ENCODE data around the gene MYBPH.

Gene MYBPH

GRCh38 chr1:203167026-203167912 is 8.4 kb downstream of the MYBPH start:
- DNase-seq (ENCODE audit: low read depth in 2 of 2, low spot score in 1 of 2): no peak

DNA sequence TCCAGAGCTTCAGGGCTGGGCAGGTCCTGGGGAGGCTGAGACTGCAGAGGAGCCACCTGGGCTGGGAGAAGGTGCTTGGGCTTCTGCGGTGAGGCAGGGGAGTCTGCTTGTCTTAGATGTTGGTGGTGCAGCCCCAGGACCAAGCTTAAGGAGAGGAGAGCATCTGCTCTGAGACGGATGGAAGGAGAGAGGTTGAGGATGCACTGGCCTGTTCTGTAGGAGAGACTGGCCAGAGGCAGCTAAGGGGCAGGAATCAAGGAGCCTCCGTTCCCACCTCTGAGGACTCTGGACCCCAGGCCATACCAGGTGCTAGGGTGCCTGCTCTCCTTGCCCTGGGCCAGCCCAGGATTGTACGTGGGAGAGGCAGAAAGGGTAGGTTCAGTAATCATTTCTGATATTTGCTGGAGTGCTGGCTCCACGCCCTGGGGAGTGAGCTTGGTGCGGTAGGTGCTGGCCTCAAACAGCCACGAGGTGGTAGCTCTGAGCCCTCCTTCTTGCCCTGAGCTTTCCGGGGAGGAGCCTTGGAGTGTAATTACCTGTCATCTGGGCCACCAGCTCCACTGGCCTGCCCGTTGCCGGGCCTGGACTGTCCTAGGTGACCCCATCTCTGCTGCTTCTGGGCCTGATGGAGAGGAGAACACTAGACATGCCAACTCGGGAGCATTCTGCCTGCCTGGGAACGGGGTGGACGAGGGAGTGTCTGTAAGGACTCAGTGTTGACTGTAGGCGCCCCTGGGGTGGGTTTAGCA is 9.3 kb downstream of the MYBPH start:
- no peak for DNase-seq (ENCODE audit: low read depth in 2 of 2, low spot score in 1 of 2)

DNA sequence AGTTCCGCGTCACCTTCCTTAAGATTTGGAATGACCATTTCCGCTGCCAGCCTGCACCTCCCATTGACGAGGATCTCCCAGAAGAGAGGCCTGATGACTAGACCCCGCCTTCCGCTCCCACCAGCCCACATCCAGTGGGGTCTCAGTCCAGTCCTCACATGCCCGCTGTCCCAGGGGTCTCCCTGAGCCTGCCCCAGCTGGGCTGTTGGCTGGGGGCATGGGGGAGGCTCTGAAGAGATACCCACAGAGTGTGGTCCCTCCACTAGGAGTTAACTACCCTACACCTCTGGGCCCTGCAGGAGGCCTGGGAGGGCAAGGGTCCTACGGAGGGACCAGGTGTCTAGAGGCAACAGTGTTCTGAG is 9.8 kb downstream of the MYBPH start:
- no peak for DNase-seq (ENCODE audit: low read depth in 2 of 2, low spot score in 1 of 2)

- DNase-seq (ENCODE audit: low read depth in 2 of 2, low spot score in 1 of 2): no peak
Measured at GRCh38 chr1:203165101-203165799, 10.4 kb downstream of the MYBPH start.

- no peak for DNase-seq (ENCODE audit: low read depth in 2 of 2, low spot score in 1 of 2)
Measured at GRCh38 chr1:203163891-203164635, 11.6 kb downstream of the MYBPH start.

DNA sequence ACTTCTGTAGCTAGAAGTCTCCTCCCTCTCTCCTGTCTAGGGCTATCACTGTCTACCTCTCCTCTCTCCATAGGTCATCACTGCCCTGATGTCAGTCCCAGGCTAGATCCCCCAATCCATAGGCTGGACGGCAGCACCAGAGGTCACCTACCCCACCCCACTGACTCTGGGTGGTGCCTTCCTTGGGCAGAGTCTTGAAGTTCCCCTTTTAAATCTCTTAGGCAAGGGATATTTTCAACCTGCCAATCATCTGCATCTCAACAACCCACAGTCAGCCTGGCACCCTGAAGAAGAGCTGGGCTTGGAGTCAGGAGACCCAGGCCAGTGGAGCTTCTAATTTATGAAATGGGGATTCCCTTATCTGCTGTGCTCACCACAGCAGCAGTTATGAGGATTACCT is 13.2 kb downstream of the MYBPH start:
- no peak for DNase-seq (ENCODE audit: low read depth in 2 of 2, low spot score in 1 of 2)

DNA sequence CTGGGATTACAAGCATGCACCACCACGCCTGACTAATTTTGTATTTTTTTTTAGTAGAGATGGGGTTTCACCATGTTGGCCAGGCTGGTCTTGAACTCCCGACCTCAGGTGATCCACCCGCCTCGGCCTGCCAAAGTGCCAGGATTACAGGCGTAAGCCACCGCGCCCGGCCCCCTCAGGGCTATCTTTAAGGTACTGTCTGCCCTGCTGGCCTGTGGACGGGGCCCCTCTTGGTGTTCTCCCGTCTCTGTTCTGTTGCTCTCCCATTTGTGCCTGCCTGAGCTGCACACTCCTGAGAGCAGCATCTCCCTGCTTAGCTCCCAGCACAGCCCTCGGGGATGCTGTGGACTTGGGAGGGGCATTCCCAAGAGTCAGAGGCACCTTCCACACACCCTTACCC is 13.9 kb downstream of the MYBPH start:
- DNase-seq (ENCODE audit: low read depth in 2 of 2, low spot score in 1 of 2): no peak

GRCh38 chr1:203161175-203161574 is 14.5 kb downstream of the MYBPH start:
- DNase-seq (ENCODE audit: low read depth in 2 of 2, low spot score in 1 of 2): no peak

DNA sequence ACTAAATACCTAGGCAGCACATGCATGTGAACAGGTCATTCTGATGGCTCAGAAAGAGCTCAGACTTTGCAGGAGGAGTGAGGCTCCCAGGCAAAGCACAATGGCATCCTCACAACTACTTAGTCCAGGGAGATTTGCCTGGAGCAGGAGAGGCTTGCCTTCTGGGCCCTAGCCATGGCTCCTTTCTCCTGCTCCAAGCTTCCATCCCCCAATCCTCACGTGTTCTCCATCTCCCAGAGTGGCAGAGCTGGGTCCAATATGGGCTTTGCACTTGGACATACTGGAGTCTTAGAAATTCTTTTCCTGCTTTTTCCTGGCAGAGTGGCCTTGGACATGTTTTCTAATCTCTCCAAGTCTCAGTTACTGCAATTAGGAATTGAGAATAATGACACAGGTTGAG is 15.8 kb downstream of the MYBPH start:
- DNase-seq (ENCODE audit: low read depth in 2 of 2, low spot score in 1 of 2): no peak

GRCh38 chr1:203158960-203159665 is 16.5 kb downstream of the MYBPH start:
- no peak for DNase-seq (ENCODE audit: low read depth in 2 of 2, low spot score in 1 of 2)

DNA sequence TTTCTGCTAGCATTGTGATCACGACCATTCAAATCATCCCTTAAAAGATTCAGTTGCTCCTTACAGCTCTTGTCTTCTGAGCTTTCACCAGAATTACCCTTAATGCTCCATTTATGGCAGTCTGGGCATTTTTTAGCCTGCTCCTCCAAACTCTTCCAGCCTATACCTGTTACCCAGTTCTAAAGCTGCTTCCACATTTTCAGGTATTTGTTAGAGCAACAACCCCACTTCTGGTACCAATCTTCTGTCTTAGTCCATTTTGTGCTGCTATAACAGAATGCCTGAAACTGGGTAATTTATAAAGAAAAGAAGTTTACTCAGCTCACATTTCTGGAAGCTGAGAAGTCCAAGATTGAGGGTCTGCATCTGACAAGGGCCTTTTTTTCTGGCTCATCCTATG is 17.2 kb downstream of the MYBPH start:
- DNase-seq (ENCODE audit: low read depth in 2 of 2, low spot score in 1 of 2): no peak

DNA sequence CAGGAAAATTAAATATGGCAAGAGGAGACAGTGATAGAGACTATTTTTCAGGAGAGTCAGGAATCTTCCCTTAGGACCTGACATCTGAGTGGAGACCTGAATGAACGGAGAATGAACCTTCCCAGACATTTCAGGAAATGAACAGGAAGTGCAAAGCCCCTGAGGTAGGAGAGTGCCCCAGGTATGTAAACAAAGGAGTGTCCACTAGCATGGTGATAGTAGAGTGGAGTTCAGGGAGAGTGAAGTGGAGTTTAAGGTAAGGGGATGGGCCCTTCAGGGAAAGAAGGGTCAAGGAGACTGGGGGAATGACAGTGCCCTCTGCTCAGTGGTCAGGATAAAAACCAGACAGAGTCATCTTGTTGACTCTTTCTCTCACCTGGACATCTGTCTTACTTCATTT is 19.3 kb downstream of the MYBPH start:
- DNase-seq (ENCODE audit: low read depth in 2 of 2, low spot score in 1 of 2): no peak

GRCh38 chr1:203153989-203154821 is 21.4 kb downstream of the MYBPH start:
- no peak for DNase-seq (ENCODE audit: low read depth in 2 of 2, low spot score in 1 of 2)

- DNase-seq (ENCODE audit: low read depth in 2 of 2, low spot score in 1 of 2): no peak
Measured at GRCh38 chr1:203153051-203153988, 22.3 kb downstream of the MYBPH start.

GRCh38 chr1:203152158-203153034 is 23.2 kb downstream of the MYBPH start:
- no peak for DNase-seq (ENCODE audit: low read depth in 2 of 2, low spot score in 1 of 2)

- no peak for DNase-seq (ENCODE audit: low read depth in 2 of 2, low spot score in 1 of 2)
Measured at GRCh38 chr1:203151362-203152157, 24.1 kb downstream of the MYBPH start.

Measured in stimulated activated CD8-positive, alpha-beta memory T cell treated with anti-CD3 and anti-CD28 coated beads, Interleukin-4, amount 100 ng/mL, for 1 hour (primary cell).